ENCODE measurements around the gene RFX5. TPM values are rescaled to one million over a fixed set of nuclear protein-coding genes. Genes with fewer than 3 reads are reported as not detected.

RFX5 gene
- total and polyA plus RNA-seq, 2 experiments from 2014 or later, result 13.3 to 44.5 TPM

DNA sequence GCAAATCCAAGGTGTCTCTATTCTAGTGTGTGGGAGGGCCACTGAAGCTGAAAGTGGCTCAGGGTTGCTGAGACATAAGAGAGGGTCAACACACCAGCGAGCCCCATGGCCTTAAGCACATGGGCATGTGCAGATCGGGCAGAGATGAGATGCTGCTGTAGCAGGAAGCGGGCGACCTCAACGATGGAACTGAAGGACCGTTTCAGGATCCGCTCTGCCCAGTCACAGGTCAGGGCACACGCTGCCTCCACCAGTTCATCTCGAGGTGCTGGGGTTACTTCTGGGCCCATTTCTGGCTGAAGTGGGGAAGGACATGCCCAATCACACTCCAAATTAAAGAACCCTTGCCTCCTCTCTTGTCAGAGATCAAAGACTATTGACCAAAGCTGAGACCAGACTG lies 3.5 kb downstream of the RFX5 start:
- ATAC-seq, result no peak
- peaks cover 43% of the 10 kb centered on the region for H3K36me3 Mint-ChIP-seq (ENCODE audit: low read depth)
- peak overlapping the region; percentile 33; the same call in 1 of the 2 replicates for H3K27ac Mint-ChIP-seq

More for the DNA sequence above, 3.5 kb downstream of the RFX5 start:
- no peaks in the 10 kb centered on the region for H3K27me3 ChIP-seq (ENCODE audit: insufficient read depth)
- H3K27me3 Mint-ChIP-seq (ENCODE audit: insufficient read depth, low read depth, poor library complexity), result peaks cover 17% of the 10 kb centered on the region
- H3K4me1 Mint-ChIP-seq, result peaks cover 26% of the 10 kb centered on the region
- H3K79me2 ChIP-seq (replicated peaks; ENCODE audit: insufficient read depth), result peaks cover 16% of the 10 kb centered on the region
- DNase-seq (ENCODE audit: low spot score), result no peak
- H3F3A ChIP-seq (replicated peaks; ENCODE audit: low read depth), result peaks cover 17% of the 10 kb centered on the region; the same call in 1 of the 2 replicates
- H3K4me1 ChIP-seq (ENCODE audit: insufficient read depth), result peaks cover 18% of the 10 kb centered on the region
- no peak overlapping the region for H3K4me3 Mint-ChIP-seq
- peaks cover 10% of the 10 kb centered on the region; the same call in 1 of the 2 replicates for H3K36me3 ChIP-seq (ENCODE audit: insufficient read depth)
- no peaks in the 10 kb centered on the region for H3K9me3 Mint-ChIP-seq
- H3K4me2 ChIP-seq, result no peak overlapping the region
- H3K9me2 ChIP-seq (ENCODE audit: insufficient read depth), result no peaks in the 10 kb centered on the region
- H4K20me1 ChIP-seq (replicated peaks; ENCODE audit: insufficient read depth), result no peaks in the 10 kb centered on the region; the same call in 1 of the 2 replicates
- H3K4me3 ChIP-seq, result no peak overlapping the region
- H3K27ac ChIP-seq (ENCODE audit: low read depth), result no peak overlapping the region
- TF ChIP-seq ZNF331 (CRISPR knock-in tag; IDR thresholded peaks at IDR 0.05; ENCODE audit: low read depth) (no peak), NANOG (IDR thresholded peaks at IDR 0.05; ENCODE audit: borderline replicate concordance) (no peak), STAT1 (IDR thresholded peaks at IDR 0.05; ENCODE audit: unreplicated experiment) (no peak), EZH2phosphoT487 (IDR thresholded peaks at IDR 0.05; ENCODE audit: unreplicated experiment) (no peak), EZH2 (IDR thresholded peaks at IDR 0.05; ENCODE audit: low read depth, unreplicated experiment) (no peak), ZNF114 (CRISPR knock-in tag; IDR thresholded peaks at IDR 0.05) (no peak), JUNB (IDR thresholded peaks at IDR 0.05; ENCODE audit: unreplicated experiment) (no peak), ETS1 (IDR thresholded peaks at IDR 0.05) (no peak), CREB1 (CRISPR knock-in tag; IDR thresholded peaks at IDR 0.05; ENCODE audit: low read depth) (no peak), POLR2AphosphoS5 (IDR thresholded peaks at IDR 0.05; ENCODE audit: low read depth) (no peak), ZNF462 (CRISPR knock-in tag; IDR thresholded peaks at IDR 0.05) (no peak)
- TF ChIP-seq, protein P1, sequence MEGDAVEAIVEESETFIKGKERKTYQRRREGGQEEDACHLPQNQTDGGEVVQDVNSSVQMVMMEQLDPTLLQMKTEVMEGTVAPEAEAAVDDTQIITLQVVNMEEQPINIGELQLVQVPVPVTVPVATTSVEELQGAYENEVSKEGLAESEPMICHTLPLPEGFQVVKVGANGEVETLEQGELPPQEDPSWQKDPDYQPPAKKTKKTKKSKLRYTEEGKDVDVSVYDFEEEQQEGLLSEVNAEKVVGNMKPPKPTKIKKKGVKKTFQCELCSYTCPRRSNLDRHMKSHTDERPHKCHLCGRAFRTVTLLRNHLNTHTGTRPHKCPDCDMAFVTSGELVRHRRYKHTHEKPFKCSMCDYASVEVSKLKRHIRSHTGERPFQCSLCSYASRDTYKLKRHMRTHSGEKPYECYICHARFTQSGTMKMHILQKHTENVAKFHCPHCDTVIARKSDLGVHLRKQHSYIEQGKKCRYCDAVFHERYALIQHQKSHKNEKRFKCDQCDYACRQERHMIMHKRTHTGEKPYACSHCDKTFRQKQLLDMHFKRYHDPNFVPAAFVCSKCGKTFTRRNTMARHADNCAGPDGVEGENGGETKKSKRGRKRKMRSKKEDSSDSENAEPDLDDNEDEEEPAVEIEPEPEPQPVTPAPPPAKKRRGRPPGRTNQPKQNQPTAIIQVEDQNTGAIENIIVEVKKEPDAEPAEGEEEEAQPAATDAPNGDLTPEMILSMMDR (conservative IDR thresholded peaks at IDR 0.05; ENCODE audit: low read depth in 2 of 2), result no peak
- TF ChIP-seq, protein P2, sequence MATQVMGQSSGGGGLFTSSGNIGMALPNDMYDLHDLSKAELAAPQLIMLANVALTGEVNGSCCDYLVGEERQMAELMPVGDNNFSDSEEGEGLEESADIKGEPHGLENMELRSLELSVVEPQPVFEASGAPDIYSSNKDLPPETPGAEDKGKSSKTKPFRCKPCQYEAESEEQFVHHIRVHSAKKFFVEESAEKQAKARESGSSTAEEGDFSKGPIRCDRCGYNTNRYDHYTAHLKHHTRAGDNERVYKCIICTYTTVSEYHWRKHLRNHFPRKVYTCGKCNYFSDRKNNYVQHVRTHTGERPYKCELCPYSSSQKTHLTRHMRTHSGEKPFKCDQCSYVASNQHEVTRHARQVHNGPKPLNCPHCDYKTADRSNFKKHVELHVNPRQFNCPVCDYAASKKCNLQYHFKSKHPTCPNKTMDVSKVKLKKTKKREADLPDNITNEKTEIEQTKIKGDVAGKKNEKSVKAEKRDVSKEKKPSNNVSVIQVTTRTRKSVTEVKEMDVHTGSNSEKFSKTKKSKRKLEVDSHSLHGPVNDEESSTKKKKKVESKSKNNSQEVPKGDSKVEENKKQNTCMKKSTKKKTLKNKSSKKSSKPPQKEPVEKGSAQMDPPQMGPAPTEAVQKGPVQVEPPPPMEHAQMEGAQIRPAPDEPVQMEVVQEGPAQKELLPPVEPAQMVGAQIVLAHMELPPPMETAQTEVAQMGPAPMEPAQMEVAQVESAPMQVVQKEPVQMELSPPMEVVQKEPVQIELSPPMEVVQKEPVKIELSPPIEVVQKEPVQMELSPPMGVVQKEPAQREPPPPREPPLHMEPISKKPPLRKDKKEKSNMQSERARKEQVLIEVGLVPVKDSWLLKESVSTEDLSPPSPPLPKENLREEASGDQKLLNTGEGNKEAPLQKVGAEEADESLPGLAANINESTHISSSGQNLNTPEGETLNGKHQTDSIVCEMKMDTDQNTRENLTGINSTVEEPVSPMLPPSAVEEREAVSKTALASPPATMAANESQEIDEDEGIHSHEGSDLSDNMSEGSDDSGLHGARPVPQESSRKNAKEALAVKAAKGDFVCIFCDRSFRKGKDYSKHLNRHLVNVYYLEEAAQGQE (IDR thresholded peaks at IDR 0.05; ENCODE audit: unreplicated experiment), result no peak
- H2AFZ ChIP-seq, result no peak overlapping the region
